ENCODE data around the gene TANGO2.

Gene TANGO2

GRCh38 chr22:20112623-20113511 lies 92.0 kb downstream of the TANGO2 start:
- no peak for TF ChIP-seq CTCF (IDR thresholded peaks at IDR 0.05; ENCODE audit: extremely low read depth, missing control alignments)
- DNase-seq (ENCODE audit: low spot score) = no peak

DNA sequence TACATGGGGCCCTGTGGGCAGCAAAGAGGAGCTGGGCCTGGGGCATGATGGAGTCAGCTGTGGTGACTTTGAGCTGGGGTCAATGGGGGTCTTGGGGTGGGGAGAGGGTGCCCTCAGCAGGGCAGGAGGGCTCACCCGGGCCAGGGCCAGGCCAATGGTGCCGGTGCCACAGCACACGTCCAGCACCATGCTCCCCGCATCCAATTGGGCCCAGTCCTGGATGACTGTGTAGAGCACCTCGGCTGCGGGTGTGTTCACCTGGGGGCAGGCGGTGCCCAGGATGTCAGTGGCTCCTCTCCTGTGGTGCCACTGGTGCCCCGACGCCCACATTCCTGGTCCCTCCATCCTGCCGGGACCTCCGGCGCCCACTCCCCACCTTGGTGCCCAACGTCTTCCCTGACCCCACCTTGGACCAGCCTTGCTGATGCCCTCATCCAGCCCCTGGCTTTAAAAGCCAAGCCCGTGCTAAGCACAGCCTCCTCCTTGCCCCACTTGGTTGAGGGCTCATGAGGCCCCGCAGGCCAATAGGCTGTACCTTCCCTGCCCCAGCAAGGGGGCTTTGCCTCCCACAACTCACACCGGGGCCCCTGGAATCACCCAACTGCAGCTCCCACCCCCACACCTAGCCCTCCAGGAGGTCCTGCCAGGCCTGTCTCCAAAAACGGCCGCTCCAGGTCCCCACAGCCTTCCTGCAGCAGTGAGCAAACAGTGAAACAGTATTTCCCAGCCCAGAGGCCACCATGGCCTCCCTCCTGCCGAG lies 92.8 kb downstream of the TANGO2 start:
- DNase-seq (ENCODE audit: low spot score) = no peak
- TF ChIP-seq CTCF (IDR thresholded peaks at IDR 0.05; ENCODE audit: extremely low read depth, missing control alignments) = no peak

GRCh38 chr22:20114506-20115475 lies 93.9 kb downstream of the TANGO2 start:
- TF ChIP-seq CTCF (IDR thresholded peaks at IDR 0.05; ENCODE audit: extremely low read depth, missing control alignments) = no peak
- DNase-seq (ENCODE audit: low spot score) = no peak

GRCh38 chr22:20115691-20116375 lies 94.9 kb downstream of the TANGO2 start, which contains the start of gene RANBP1:
Gene RANBP1 (plus strand): TSS chr22:20116104. CDS start chr22:20116185, 81 bp downstream.
- DNase-seq (ENCODE audit: low spot score) = no peak
- TF ChIP-seq CTCF (IDR thresholded peaks at IDR 0.05; ENCODE audit: extremely low read depth, missing control alignments) = no peak

GRCh38 chr22:20116376-20116950 lies 95.6 kb downstream of the TANGO2 start:
- peak; percentile 62 for DNase-seq (ENCODE audit: low spot score)
- no peak for TF ChIP-seq CTCF (IDR thresholded peaks at IDR 0.05; ENCODE audit: extremely low read depth, missing control alignments)
